ENCODE results near the gene RPUSD1.

DNA sequence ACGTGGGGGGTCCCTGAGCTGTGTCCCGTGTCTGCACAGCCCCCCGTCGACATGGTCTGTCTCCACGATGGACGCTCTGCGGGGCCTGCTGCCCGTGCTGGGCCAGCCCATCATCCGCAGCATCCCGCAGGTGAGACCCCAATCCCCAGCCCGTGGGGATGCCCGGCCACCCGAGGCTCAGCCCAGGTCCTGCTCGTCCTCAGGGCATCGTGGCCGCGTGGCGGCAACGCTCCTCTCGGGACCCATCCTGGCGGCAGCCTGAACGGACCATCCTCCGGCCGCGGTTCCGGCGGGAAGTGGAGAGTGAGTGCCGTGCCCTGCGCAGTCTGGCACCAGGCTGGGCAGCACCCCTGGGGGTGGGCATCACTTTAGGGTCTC lies 22.7 kb downstream of the RPUSD1 start:
- TF ChIP-seq, protein P1, sequence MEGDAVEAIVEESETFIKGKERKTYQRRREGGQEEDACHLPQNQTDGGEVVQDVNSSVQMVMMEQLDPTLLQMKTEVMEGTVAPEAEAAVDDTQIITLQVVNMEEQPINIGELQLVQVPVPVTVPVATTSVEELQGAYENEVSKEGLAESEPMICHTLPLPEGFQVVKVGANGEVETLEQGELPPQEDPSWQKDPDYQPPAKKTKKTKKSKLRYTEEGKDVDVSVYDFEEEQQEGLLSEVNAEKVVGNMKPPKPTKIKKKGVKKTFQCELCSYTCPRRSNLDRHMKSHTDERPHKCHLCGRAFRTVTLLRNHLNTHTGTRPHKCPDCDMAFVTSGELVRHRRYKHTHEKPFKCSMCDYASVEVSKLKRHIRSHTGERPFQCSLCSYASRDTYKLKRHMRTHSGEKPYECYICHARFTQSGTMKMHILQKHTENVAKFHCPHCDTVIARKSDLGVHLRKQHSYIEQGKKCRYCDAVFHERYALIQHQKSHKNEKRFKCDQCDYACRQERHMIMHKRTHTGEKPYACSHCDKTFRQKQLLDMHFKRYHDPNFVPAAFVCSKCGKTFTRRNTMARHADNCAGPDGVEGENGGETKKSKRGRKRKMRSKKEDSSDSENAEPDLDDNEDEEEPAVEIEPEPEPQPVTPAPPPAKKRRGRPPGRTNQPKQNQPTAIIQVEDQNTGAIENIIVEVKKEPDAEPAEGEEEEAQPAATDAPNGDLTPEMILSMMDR (conservative IDR thresholded peaks at IDR 0.05; ENCODE audit: low read depth, low read length) = no peak
- TF ChIP-seq EZH2 (IDR thresholded peaks at IDR 0.05; ENCODE audit: borderline replicate concordance, low read depth, low read length, poor library complexity, severe bottlenecking) = no peak

All from A673 (cell line).